Measurements from ENCODE around the gene SLC46A2. TPM values are rescaled to one million over a fixed set of nuclear protein-coding genes. Genes with fewer than 3 reads are reported as not detected.

SLC46A2 gene
- total and polyA plus RNA-seq, 9 of the 15 experiments (the other 6 are each of a cell fraction or from before 2014, with no cell fraction given), result not detected

GRCh38 chr9:112867275-112867991 is 23.2 kb downstream of the SLC46A2 start (continued):
- TF ChIP-seq MAZ (CRISPR knock-in tag; conservative IDR thresholded peaks at IDR 0.05 in 1 of 2, IDR thresholded peaks at IDR 0.05 in 1 of 2), result peak in 1 of 2 experiments; percentile 59; a peak in 1 of 4 replicates
- TF ChIP-seq MTF1 (CRISPR knock-in tag; IDR thresholded peaks at IDR 0.05; ENCODE audit: borderline replicate concordance), result no peak
- no peak for TF ChIP-seq NR2C1 (IDR thresholded peaks at IDR 0.05)
- no peak for TF ChIP-seq NR2C1 (tag; IDR thresholded peaks at IDR 0.05)
- TF ChIP-seq SUPT5H (IDR thresholded peaks at IDR 0.05), result no peak
- no peak for TF ChIP-seq SMAD2 (IDR thresholded peaks at IDR 0.05; ENCODE audit: low read depth, low read length)
- TF ChIP-seq HLTF (IDR thresholded peaks at IDR 0.05), result 0 out of 2 replicates have a peak, but pooled peaks have one; percentile 56
- TF ChIP-seq CAMTA2 (CRISPR knock-in tag; conservative IDR thresholded peaks at IDR 0.05), result no peak
- TF ChIP-seq MTA2 (IDR thresholded peaks at IDR 0.05; ENCODE audit: low read depth), result peak; percentile 29; the same call in 1 of the 2 replicates
- TF ChIP-seq NR2C2 (CRISPR knock-in tag; IDR thresholded peaks at IDR 0.05), result no peak
- no peak for TF ChIP-seq NR2C2 (tag; IDR thresholded peaks at IDR 0.05)
- no peak for TF ChIP-seq ZBTB8A (IDR thresholded peaks at IDR 0.05; ENCODE audit: partially characterized antibody)
- TF ChIP-seq CBX2 (IDR thresholded peaks at IDR 0.05; ENCODE audit: insufficient read depth, low read length, poor library complexity, severe bottlenecking), result no peak
- peak; percentile 11; the same call in 1 of the 2 replicates for TF ChIP-seq MAFF (IDR thresholded peaks at IDR 0.05; ENCODE audit: low read length)
- no peak for TF ChIP-seq BCL6 (CRISPR knock-in tag; IDR thresholded peaks at IDR 0.05)
- TF ChIP-seq DMBX1 (CRISPR knock-in tag; IDR thresholded peaks at IDR 0.05; ENCODE audit: borderline replicate concordance), result no peak
- no peak for TF ChIP-seq ZSCAN29 (IDR thresholded peaks at IDR 0.05)
- peak; percentile 56 for TF ChIP-seq E2F8 (IDR thresholded peaks at IDR 0.05; ENCODE audit: low read depth, partially characterized antibody)
- no peak for TF ChIP-seq ZBTB33 (CRISPR knock-in tag; IDR thresholded peaks at IDR 0.05)
- TF ChIP-seq, protein P1, sequence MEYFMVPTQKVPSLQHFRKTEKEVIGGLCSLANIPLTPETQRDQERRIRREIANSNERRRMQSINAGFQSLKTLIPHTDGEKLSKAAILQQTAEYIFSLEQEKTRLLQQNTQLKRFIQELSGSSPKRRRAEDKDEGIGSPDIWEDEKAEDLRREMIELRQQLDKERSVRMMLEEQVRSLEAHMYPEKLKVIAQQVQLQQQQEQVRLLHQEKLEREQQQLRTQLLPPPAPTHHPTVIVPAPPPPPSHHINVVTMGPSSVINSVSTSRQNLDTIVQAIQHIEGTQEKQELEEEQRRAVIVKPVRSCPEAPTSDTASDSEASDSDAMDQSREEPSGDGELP (CRISPR knock-in tag; IDR thresholded peaks at IDR 0.05; ENCODE audit: borderline replicate concordance), result no peak
- TF ChIP-seq, protein P2, sequence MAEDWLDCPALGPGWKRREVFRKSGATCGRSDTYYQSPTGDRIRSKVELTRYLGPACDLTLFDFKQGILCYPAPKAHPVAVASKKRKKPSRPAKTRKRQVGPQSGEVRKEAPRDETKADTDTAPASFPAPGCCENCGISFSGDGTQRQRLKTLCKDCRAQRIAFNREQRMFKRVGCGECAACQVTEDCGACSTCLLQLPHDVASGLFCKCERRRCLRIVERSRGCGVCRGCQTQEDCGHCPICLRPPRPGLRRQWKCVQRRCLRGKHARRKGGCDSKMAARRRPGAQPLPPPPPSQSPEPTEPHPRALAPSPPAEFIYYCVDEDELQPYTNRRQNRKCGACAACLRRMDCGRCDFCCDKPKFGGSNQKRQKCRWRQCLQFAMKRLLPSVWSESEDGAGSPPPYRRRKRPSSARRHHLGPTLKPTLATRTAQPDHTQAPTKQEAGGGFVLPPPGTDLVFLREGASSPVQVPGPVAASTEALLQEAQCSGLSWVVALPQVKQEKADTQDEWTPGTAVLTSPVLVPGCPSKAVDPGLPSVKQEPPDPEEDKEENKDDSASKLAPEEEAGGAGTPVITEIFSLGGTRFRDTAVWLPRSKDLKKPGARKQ (CRISPR knock-in tag; IDR thresholded peaks at IDR 0.05), result no peak
